Neural crest cell (in vitro differentiated cells): ENCODE results near the gene STMND1. TPM values are rescaled to one million over a fixed set of nuclear protein-coding genes. Genes with fewer than 3 reads are reported as not detected.
A peak's percentile ranks its signal among the peaks of the same experiment; 100 is the strongest.

Source experiments
- DNase-seq: peaks from one replicate; pipeline ENCODE4 v3.0.0; 2021; ENCODE audit warnings: low read depth, mixed read lengths, low spot score
- H3K27ac Mint-ChIP-seq: one replicate; pipeline ENCODE4 v1.8.0; 2021; ENCODE audit warnings: mild to moderate bottlenecking, mixed read lengths; ENCODE audit not compliant: unreplicated experiment
- H3K27me3 Mint-ChIP-seq: 2 replicates; pipeline ENCODE4 v1.8.0; 2021; ENCODE audit warnings: low read depth, mild to moderate bottlenecking, mixed read lengths
- H3K36me3 Mint-ChIP-seq: 2 replicates; pipeline ENCODE4 v1.8.0; 2021; ENCODE audit warnings: low read depth, mild to moderate bottlenecking, mixed read lengths
- H3K4me1 Mint-ChIP-seq: 2 replicates; pipeline ENCODE4 v1.8.0; 2021; ENCODE audit warnings: mixed read lengths
- H3K4me3 Mint-ChIP-seq: one replicate; pipeline ENCODE4 v1.8.0; 2021; ENCODE audit warnings: mild to moderate bottlenecking, mixed read lengths
- H3K9me3 Mint-ChIP-seq: 2 replicates; pipeline ENCODE4 v1.8.0; 2021; ENCODE audit warnings: mixed read lengths
- CTCF ChIP-seq: fragments of 200-600 bp; sonication (generic); conservative IDR thresholded peaks from 2 replicates; pipeline ENCODE4 v1.5.0; 2021; ENCODE audit warnings: antibody characterized with exemption, mild to moderate bottlenecking
- total RNA-seq: library from RNA; stranded (reverse); gene quantifications from 2 replicates; pipeline ENCODE4 v1.2.1, GENCODE V29; 2021

Gene STMND1
- total RNA-seq, 1 donor from 2014 or later, result not detected

GRCh38 chr6:17081273-17081672, 20.6 kb upstream of the STMND1 start:
- TF ChIP-seq CTCF, result no peak
- peaks cover 8% of the 10 kb centered on the region for H3K9me3 Mint-ChIP-seq
- no peak overlapping the region for H3K4me3 Mint-ChIP-seq
- no peak overlapping the region for H3K27ac Mint-ChIP-seq
- DNase-seq, result no peak
- H3K27me3 Mint-ChIP-seq, result peaks cover 16% of the 10 kb centered on the region
- H3K4me1 Mint-ChIP-seq, result no peaks in the 10 kb centered on the region
- no peaks in the 10 kb centered on the region for H3K36me3 Mint-ChIP-seq

- Mint-ChIP-seq H3K36me3 (no peaks in the 10 kb centered on the region), H3K9me3 (peaks cover 8% of the 10 kb centered on the region), H3K4me3 (no peak overlapping the region), H3K27me3 (peaks cover 16% of the 10 kb centered on the region), H3K27ac (no peak overlapping the region), H3K4me1 (no peaks in the 10 kb centered on the region)
- no peak for TF ChIP-seq CTCF
- no peak for DNase-seq
Observed at GRCh38 chr6:17081860-17082508, 19.9 kb upstream of the STMND1 start.

GRCh38 chr6:17083397-17083796, 18.5 kb upstream of the STMND1 start:
- Mint-ChIP-seq H3K9me3 (no peaks in the 10 kb centered on the region), H3K36me3 (no peaks in the 10 kb centered on the region), H3K27me3 (peaks cover 12% of the 10 kb centered on the region), H3K27ac (no peak overlapping the region), H3K4me1 (no peaks in the 10 kb centered on the region), H3K4me3 (no peak overlapping the region)
- DNase-seq, result no peak
- no peak for TF ChIP-seq CTCF

GRCh38 chr6:17086469-17086868, 15.4 kb upstream of the STMND1 start:
- Mint-ChIP-seq H3K36me3 (no peaks in the 10 kb centered on the region), H3K4me1 (no peaks in the 10 kb centered on the region), H3K9me3 (peaks cover 3% of the 10 kb centered on the region), H3K4me3 (no peak overlapping the region), H3K27me3 (peaks cover 6% of the 10 kb centered on the region), H3K27ac (no peak overlapping the region)
- peak; percentile 28 for DNase-seq
- TF ChIP-seq CTCF, result peak; percentile 78

- Mint-ChIP-seq H3K27me3 (peaks cover 8% of the 10 kb centered on the region), H3K4me3 (no peak overlapping the region), H3K4me1 (no peaks in the 10 kb centered on the region), H3K9me3 (peaks cover 3% of the 10 kb centered on the region), H3K27ac (no peak overlapping the region), H3K36me3 (no peaks in the 10 kb centered on the region)
- TF ChIP-seq CTCF, result no peak
- DNase-seq, result no peak
Observed at GRCh38 chr6:17088091-17088611, 13.7 kb upstream of the STMND1 start.
